CD4-positive, alpha-beta T cell (primary cell): ENCODE measurements around the gene CXCL5. TPM values are rescaled to one million over a fixed set of nuclear protein-coding genes. Genes with fewer than 3 reads are reported as not detected.

ENCODE experiments used
- ATAC-seq: fragments of 200-7000 bp; cut with Tn5 transposase; one replicate; pipeline ENCODE4 v1.10.0; 2022; ENCODE audit warnings: mild to moderate bottlenecking; ENCODE audit not compliant: poor library complexity
- CTCF ChIA-PET: fragments of 350-600 bp; sonication (Branson Sonifier 250); formaldehyde crosslinking; loops from one replicate; lab custom pipeline; 2021; ENCODE audit warnings: antibody characterized with exemption, inconsistent platforms; lab: Charles Lee
- POLR2A ChIA-PET: fragments of 350-600 bp; sonication (Branson Sonifier 250); formaldehyde crosslinking; loops from one replicate; lab custom pipeline; 2021; ENCODE audit warnings: antibody characterized with exemption, inconsistent platforms; lab: Charles Lee
- DNase-seq, 14 experiments: peaks; one replicate each; pipeline ENCODE4 v3.0.0-alpha.2; 2013 to 2020; ENCODE audit warnings: mixed read lengths in 2 of 14
- H3K27ac ChIP-seq, 2 donors: one replicate each; pipeline versions ENCODE4 v1.5.1 to v1.7.0; 2013; ENCODE audit warnings: low read length in 2 of 2, low read depth in 1 of 2, mild to moderate bottlenecking in 1 of 2
- H3K27me3 ChIP-seq, 2 experiments: 1 replicate in 1 of 2; 2 replicates in 1 of 2; pipeline versions ENCODE4 v1.6.1 to v1.7.0; 2013; ENCODE audit warnings: low read length in 2 of 2, control low read depth in 1 of 2, mild to moderate bottlenecking in 1 of 2, moderate library complexity in 1 of 2; ENCODE audit not compliant: insufficient read depth in 2 of 2, control insufficient read depth in 1 of 2
- H3K36me3 ChIP-seq: one replicate; pipeline ENCODE4 v1.6.1; 2013; ENCODE audit warnings: low read length, control low read depth; ENCODE audit not compliant: insufficient read depth
- H3K4me1 ChIP-seq: one replicate; pipeline ENCODE4 v1.6.1; 2013; ENCODE audit warnings: low read length, control low read depth; ENCODE audit not compliant: insufficient read depth
- H3K4me3 ChIP-seq: one replicate; pipeline ENCODE4 v1.5.1; 2013; ENCODE audit warnings: mild to moderate bottlenecking, low read length, moderate library complexity
- H3K9me3 ChIP-seq, 2 experiments: 1 replicate in 1 of 2; 2 replicates in 1 of 2; pipeline versions ENCODE4 v1.6.1 to v1.7.0; 2013; ENCODE audit warnings: low read length in 2 of 2, mild to moderate bottlenecking in 2 of 2, control low read depth in 1 of 2, moderate library complexity in 1 of 2; ENCODE audit not compliant: control insufficient read depth in 1 of 2, insufficient read depth in 1 of 2
- H3K27ac Mint-ChIP-seq: one replicate; pipeline ENCODE4 v1.8.0; 2020; ENCODE audit warnings: mixed read lengths
- H3K27me3 Mint-ChIP-seq: one replicate; pipeline ENCODE4 v1.8.0; 2021; ENCODE audit warnings: mixed read lengths
- H3K36me3 Mint-ChIP-seq: one replicate; pipeline ENCODE4 v1.8.0; 2021; ENCODE audit warnings: low read depth, mixed read lengths
- H3K4me1 Mint-ChIP-seq: one replicate; pipeline ENCODE4 v1.8.0; 2021; ENCODE audit warnings: low read depth, mixed read lengths
- H3K4me3 Mint-ChIP-seq: one replicate; pipeline ENCODE4 v1.8.0; 2020; ENCODE audit warnings: mild to moderate bottlenecking, mixed read lengths
- H3K9me3 Mint-ChIP-seq: one replicate; pipeline ENCODE4 v1.8.0; 2020; ENCODE audit warnings: mixed read lengths
- intact Hi-C, 2 experiments: fragments of 100-400 bp; cut with DNase I in 1 of 2; cut with micrococcal nuclease in 1 of 2; formaldehyde crosslinking; loops; one replicate each; pipeline versions ENCODE4 v1.15.1 to v1.9.0; 2023 to 2025; cut with DNase I, micrococcal nuclease
- total RNA-seq, 174 experiments: library from RNA in 2 of 174; stranded (reverse) in 2 of 174; gene quantifications; one replicate each; pipeline ENCODE4 v1.2.3 and lab custom pipeline; 2021 to 2026
- TF ChIP-seq, protein P1 (sequence below): fragments of 200-600 bp; IDR thresholded peaks from one replicate; pipeline ENCODE4 v1.8.0; 2022; ENCODE audit warnings: antibody characterized with exemption, mild to moderate bottlenecking

The CXCL5 gene
- total RNA-seq, 2 experiments from 2014 or later, result not detected

DNA sequence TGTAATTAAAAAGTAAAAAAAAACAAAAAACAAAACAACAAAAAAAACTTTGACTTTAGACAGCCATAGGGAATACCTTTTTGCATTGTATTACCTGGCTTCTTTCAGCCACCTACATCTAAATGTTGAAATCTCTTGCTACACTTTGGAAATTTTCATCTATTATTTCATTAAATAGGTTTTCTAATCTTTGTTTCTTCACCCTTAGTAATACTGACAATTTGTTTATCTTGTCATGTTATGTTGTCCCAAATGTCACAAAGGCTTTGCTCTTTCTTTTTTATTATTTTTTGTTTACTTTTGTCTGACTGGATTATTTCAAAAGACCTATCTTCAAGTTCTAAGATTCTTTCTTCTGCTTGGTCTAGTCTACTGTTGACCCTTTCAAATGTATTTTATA, 24.1 kb downstream of the CXCL5 start:
- no peaks in the 10 kb centered on the region for H3K27me3 Mint-ChIP-seq
- no peak overlapping the region for H3K27ac ChIP-seq
- H3K9me3 Mint-ChIP-seq, result peaks cover 14% of the 10 kb centered on the region
- H3K36me3 Mint-ChIP-seq, result no peaks in the 10 kb centered on the region
- CTCF ChIA-PET, result no interaction called here
- DNase-seq, result no peak
- H3K27me3 ChIP-seq, result no peaks in the 10 kb centered on the region
- POLR2A ChIA-PET, result no interaction called here
- ATAC-seq, result no peak
- peaks cover 0 to 4% of the 10 kb centered on the region in 2 experiments for H3K9me3 ChIP-seq
- H3K4me3 Mint-ChIP-seq, result no peak overlapping the region
- no peaks in the 10 kb centered on the region for H3K4me1 ChIP-seq
- no peak overlapping the region for H3K4me3 ChIP-seq
- H3K27ac Mint-ChIP-seq, result no peak overlapping the region
- no peaks in the 10 kb centered on the region for H3K36me3 ChIP-seq
- TF ChIP-seq, protein P1, sequence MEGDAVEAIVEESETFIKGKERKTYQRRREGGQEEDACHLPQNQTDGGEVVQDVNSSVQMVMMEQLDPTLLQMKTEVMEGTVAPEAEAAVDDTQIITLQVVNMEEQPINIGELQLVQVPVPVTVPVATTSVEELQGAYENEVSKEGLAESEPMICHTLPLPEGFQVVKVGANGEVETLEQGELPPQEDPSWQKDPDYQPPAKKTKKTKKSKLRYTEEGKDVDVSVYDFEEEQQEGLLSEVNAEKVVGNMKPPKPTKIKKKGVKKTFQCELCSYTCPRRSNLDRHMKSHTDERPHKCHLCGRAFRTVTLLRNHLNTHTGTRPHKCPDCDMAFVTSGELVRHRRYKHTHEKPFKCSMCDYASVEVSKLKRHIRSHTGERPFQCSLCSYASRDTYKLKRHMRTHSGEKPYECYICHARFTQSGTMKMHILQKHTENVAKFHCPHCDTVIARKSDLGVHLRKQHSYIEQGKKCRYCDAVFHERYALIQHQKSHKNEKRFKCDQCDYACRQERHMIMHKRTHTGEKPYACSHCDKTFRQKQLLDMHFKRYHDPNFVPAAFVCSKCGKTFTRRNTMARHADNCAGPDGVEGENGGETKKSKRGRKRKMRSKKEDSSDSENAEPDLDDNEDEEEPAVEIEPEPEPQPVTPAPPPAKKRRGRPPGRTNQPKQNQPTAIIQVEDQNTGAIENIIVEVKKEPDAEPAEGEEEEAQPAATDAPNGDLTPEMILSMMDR, result no peak
- intact Hi-C loops, result no loop called here
- no peaks in the 10 kb centered on the region for H3K4me1 Mint-ChIP-seq

DNA sequence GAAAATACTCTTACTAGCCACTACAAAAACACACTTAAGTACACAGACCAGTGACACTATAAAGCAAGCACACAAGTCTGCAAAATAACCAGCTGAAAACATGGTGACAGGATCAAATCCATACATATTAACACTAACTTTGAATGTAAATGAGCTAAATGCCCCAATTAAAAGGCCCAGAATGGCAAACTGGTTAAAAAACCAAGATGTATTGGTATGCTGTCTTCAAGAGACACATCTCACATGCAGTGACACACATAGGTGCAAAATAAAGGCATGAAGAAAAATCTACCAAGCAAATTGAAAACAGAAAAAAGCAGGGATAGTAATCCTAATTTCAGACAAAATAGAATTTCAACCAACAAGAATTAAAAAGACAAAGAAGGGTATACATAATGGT, 27.5 kb downstream of the CXCL5 start:
- no peak overlapping the region for H3K4me3 Mint-ChIP-seq
- POLR2A ChIA-PET, result no interaction called here
- H3K4me1 Mint-ChIP-seq, result no peaks in the 10 kb centered on the region
- H3K9me3 Mint-ChIP-seq, result peaks cover 14% of the 10 kb centered on the region
- ATAC-seq (no peak), DNase-seq (no peak)
- Histone ChIP-seq H3K4me1 (no peaks in the 10 kb centered on the region), H3K36me3 (no peaks in the 10 kb centered on the region), H3K27ac (no peak overlapping the region), H3K27me3 (no peaks in the 10 kb centered on the region), H3K9me3 (no peaks in the 10 kb centered on the region), H3K4me3 (no peak overlapping the region)
- intact Hi-C loops, result no loop called here
- no peaks in the 10 kb centered on the region for H3K36me3 Mint-ChIP-seq
- TF ChIP-seq, protein P1, result no peak
- CTCF ChIA-PET, result no interaction called here
- no peak overlapping the region for H3K27ac Mint-ChIP-seq
- peaks cover 6% of the 10 kb centered on the region for H3K27me3 Mint-ChIP-seq

DNA sequence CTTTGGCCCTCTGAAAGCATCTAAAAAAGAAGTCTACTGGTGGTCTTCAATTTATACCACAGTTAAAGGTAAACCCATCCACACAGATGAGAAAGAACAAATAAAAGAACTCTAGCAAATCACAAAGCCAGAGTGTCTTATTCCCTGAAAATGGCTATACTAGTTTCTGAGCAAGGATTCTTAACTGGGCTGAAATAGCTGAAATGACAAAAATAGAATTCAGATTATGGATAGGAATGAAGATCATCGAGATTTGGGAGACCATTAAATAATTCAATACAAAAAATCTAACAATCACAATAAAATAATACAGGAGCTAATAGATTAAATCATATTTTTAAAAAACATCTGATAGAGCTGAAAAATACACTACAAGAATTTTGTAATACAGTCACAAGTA, 28.5 kb downstream of the CXCL5 start:
- no peaks in the 10 kb centered on the region for H3K27me3 ChIP-seq
- H3K36me3 ChIP-seq, result no peaks in the 10 kb centered on the region
- TF ChIP-seq, protein P1, result no peak
- no peak for ATAC-seq
- H3K4me1 ChIP-seq, result no peaks in the 10 kb centered on the region
- H3K4me3 ChIP-seq, result no peak overlapping the region
- peaks cover 0 to 5% of the 10 kb centered on the region in 2 experiments for H3K9me3 ChIP-seq
- POLR2A ChIA-PET, result no interaction called here
- DNase-seq, result no peak
- CTCF ChIA-PET, result no interaction called here
- intact Hi-C loops, result no loop called here
- Mint-ChIP-seq H3K4me3 (no peak overlapping the region), H3K27ac (no peak overlapping the region), H3K9me3 (peaks cover 14% of the 10 kb centered on the region), H3K4me1 (no peaks in the 10 kb centered on the region), H3K27me3 (peaks cover 6% of the 10 kb centered on the region), H3K36me3 (no peaks in the 10 kb centered on the region)
- H3K27ac ChIP-seq, result no peak overlapping the region
